Neural progenitor cell (in vitro differentiated cells): ENCODE data around the gene ANXA2R.

ENCODE experiments used
- CTCF ChIP-seq: fragments of 200-600 bp; sonication (generic); IDR thresholded peaks from 2 replicates; pipeline ENCODE4 v1.5.1; 2017; ENCODE audit warnings: antibody characterized with exemption, mild to moderate bottlenecking
- EZH2 ChIP-seq: fragments of 200-600 bp; sonication (generic); IDR thresholded peaks from 2 replicates; pipeline ENCODE4 v1.6.1; 2017; ENCODE audit warnings: antibody characterized with exemption, mild to moderate bottlenecking, moderate library complexity
- EZH2phosphoT487 ChIP-seq: fragments of 200-600 bp; sonication (generic); IDR thresholded peaks from 2 replicates; pipeline ENCODE4 v1.6.1; 2017; ENCODE audit warnings: antibody characterized with exemption

- TF ChIP-seq CTCF = no peak
- TF ChIP-seq EZH2phosphoT487 = no peak
- no peak for TF ChIP-seq EZH2
Observed at GRCh38 chr5:43045236-43045635, 5.1 kb upstream of the ANXA2R start.
